GM18951 (cell line): ENCODE data around the gene TRIM75.

Experiments used
- POLR2A ChIP-seq: IDR thresholded peaks from 4 replicates; pipeline ENCODE4 v1.6.1; 2011; ENCODE audit warnings: mild to moderate bottlenecking; ENCODE audit not compliant: insufficient read length, insufficient read depth; ENCODE audit errors: extremely low read depth
- in situ Hi-C: fragments of 300-500 bp; cut with MboI; formaldehyde crosslinking; loops from one replicate; pipeline ENCODE4 v1.12.0; 2022; ENCODE audit warnings: low sequenced_read_pairs, mixed read lengths, inconsistent platforms; ENCODE audit not compliant: unreplicated experiment

TRIM75 gene

DNA sequence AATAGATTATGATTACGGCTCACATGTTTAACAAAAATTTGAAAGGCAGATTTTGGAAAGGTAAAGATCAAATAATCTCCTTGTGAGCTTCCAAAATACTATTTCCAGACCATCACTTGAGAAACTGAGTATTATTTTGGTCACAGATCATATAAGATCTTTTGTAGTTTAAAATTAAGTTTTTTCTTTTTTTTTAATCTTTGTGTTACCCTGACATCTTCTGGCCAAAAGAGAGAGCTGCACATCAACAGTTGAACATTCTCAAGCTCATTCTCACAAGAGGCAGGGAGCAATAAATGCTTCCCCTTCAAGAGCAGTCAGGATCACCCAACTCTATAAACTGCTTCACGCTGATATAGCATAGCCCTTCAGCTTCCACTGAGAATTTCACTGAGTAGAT, 43.1 kb downstream of the TRIM75 start:
- TF ChIP-seq POLR2A, result no peak
- in situ Hi-C loops, result no loop called here

DNA sequence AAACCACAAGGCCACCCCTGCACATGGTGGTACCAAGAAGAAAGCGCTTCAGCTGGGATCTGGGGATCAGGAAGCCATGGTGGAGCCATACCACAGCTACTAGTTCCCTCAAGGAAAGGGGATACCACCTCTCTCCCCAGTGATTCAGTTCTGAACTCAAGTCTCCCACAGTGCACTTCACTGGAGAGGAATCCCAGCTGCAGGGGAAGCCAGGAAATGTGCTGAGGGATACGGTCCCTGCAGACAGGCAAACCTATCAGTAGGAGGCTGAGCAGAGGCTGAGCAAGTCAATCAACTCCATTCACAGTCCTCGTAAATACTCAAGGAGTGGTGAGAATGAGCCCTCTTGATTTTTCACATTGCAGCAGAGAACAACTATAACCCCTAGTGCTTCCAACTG, 48.0 kb downstream of the TRIM75 start:
- no peak for TF ChIP-seq POLR2A
- in situ Hi-C loops, result no loop called here

DNA sequence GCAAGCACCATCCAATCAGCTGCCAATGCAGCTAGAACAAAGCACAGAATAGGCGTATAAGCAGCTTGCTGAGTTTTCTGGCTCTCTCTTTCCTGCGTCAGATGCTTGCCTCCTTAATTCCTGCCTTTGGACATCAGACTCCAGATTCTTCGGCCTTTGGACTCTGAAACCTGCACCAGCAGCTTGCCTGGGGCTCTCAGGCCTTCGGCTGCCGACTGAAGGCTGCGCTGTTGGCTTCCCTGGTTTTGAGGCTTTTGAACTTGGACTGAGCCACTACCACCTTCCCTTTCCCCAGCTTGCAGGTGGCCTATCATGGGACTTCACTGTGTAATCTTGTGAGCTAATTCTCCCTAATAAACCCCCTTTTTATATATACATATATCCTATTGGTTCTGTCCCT, 52.9 kb downstream of the TRIM75 start:
- in situ Hi-C loops, result no loop called here
- TF ChIP-seq POLR2A, result no peak
